ENCODE results near the gene VIPAS39.

The VIPAS39 gene

DNA sequence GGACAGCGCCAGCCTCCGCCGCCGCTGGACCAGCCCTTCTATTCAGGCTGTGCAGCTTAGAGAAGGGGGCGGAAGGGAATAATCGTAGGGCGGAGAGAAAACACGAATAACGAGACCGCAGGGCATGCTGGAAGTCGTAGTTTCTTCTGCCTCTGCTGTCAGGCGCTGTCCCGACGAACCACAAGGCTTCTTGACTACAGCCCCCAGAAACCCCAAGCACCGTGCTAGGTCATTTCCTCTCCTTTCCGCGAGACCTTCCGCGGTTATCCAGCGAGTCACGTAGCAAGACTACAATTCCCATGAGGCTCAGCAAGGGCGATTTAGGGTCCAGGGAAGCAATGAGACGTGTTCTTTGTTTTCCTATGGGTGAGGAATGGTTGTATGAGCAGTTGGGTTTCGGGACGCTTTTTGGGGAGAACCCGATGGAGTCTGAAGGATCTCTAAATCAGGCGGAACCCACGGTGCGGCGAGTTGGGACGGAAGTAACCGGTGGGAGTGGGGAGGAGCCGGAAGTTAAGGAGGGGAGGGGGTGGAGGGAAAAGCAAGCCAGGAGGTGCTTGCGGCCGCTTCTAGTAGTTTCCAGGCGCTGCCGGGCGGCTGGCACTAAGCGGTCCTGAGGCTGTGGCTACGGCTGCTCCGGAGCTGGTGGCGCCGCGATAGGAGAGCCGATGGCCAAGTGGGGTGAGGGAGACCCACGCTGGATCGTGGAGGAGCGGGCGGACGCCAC is at the start of gene VIPAS39, which contains the start of gene AHSA1:
VIPAS39 (minus strand) TSS at position 80 of the 727 bp plus-strand sequence. CDS start 3,499 bp downstream, outside the sequence.
AHSA1 (plus strand) TSS at position 572 of the 727 bp plus-strand sequence; CDS start at position 669, 97 bp downstream.
- peak; percentile 75 to 80 (median 78) for DNase-seq (ENCODE audit: low read depth in 3 of 3, low spot score in 1 of 3)

GRCh38 chr14:77505031-77505430 is 47.6 kb upstream of the VIPAS39 start:
- no peak for DNase-seq (ENCODE audit: low read depth in 3 of 3, low spot score in 1 of 3)

- no peak for DNase-seq (ENCODE audit: low read depth in 3 of 3, low spot score in 1 of 3)
Measured at GRCh38 chr14:77503138-77503537, 45.7 kb upstream of the VIPAS39 start.

- DNase-seq (ENCODE audit: low read depth in 3 of 3, low spot score in 1 of 3): no peak
Measured at GRCh38 chr14:77502109-77502782, 44.8 kb upstream of the VIPAS39 start.

DNA sequence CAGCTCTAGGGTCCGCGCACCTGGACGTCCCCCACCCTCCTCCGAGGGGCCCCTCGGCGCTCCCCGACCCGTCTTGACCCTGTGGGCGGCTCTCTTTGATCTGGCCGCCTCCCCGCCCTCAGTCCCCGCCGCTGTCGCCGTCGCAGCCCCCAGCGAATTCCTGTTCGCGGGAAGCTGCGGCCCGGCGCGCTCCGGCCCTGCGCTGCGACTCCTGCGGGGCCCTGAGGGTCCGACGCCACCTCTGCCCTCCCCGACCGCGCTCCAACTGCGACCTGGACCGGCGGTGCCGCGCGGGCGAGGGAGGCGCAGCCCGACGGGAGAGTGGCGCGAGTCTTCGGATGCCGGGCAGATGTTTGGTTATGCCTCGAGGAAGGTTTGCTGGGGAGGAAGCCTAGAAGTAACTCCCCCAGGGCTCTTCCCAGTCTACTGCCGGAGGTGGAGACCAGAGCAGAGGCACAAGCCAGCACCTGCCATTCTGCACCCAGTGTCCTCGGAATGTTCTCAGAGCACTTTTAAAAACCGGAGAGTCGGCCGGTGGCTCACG is 41.7 kb upstream of the VIPAS39 start:
- DNase-seq (ENCODE audit: low read depth in 3 of 3, low spot score in 1 of 3): no peak

- DNase-seq (ENCODE audit: low read depth in 3 of 3, low spot score in 1 of 3): peak in 1 of 3 donors; percentile 19
Measured at GRCh38 chr14:77498120-77498979, 40.9 kb upstream of the VIPAS39 start, which contains the start of gene ISM2. ISM2 (minus strand) TSS chr14:77498816; CDS start chr14:77498793, 23 bp downstream.

- no peak for DNase-seq (ENCODE audit: low read depth in 3 of 3, low spot score in 1 of 3)
Measured at GRCh38 chr14:77495334-77495733, 37.9 kb upstream of the VIPAS39 start.

- no peak for DNase-seq (ENCODE audit: low read depth in 3 of 3, low spot score in 1 of 3)
Measured at GRCh38 chr14:77491056-77491455, 33.7 kb upstream of the VIPAS39 start.

DNA sequence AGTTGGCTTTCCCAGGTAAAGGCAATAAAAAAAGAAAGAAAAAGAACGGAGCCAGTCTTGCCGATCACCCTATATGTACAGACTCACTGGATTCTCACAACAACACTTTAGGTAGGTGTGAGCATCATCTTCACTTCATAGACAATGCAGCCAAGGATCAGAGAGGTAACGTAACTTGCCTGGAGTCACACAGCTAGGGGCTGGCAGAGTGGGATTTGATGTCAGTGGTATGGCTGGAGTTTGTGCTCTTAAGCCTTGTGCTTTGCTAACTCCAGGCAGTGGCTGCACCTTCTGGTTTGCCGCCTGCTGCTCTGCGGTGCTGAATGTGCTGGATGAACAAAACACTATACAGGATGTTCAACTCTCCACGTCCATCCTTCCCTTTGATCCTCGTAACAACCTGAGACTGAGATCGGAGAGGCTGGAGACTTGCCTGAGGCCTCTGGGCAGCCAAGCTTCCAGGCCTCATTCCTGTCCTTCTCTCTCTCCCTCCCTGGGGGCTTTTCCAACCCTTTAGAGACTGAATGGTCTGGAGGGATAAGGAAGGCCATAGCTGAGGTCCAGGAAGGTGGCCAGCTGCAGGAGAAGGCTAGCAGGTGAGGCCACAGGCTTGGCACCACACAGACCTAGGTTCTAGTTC is 33.1 kb upstream of the VIPAS39 start:
- no peak for DNase-seq (ENCODE audit: low read depth in 3 of 3, low spot score in 1 of 3)

DNA sequence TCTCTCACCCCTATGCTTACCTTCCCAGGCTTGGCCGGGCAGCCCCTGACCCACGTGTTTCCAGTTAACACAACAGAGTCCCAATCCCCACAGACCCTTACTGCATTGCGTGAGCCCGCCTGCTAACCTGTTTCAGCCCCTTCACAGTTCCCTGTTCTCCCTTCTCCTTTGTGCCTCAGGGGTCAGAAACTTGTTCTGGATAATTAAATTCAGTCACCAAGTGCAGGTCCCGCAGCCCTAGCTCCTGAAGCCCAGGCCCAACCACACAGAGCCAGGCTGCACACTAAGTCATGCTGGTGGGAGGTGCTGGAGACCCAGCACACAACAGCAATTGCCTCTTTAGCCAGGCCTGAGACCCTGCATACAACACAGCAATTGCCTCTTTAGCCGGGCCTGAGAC is 31.6 kb upstream of the VIPAS39 start:
- no peak for DNase-seq (ENCODE audit: low read depth in 3 of 3, low spot score in 1 of 3)

DNA sequence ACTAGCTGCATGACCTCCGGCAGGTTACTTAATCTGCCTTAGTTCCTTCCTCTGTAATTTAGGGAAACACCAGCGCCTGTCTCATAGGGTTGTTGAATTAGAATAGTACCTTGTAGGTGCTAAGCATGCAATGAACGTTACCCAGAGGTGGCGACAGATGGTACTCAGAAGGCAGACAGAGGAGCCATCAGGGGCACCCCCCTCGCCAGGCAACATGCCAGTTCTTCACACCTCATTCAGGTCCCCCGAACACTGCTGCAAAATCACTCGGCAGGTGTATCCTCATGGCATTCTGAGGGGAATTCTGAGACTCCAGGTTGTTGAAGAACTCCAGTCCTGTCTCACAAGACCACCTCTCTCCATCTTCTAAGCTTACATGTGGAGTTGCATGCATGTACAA is 31.2 kb upstream of the VIPAS39 start:
- no peak for DNase-seq (ENCODE audit: low read depth in 3 of 3, low spot score in 1 of 3)

GRCh38 chr14:77485901-77486678 is 28.7 kb upstream of the VIPAS39 start:
- DNase-seq (ENCODE audit: low read depth in 3 of 3, low spot score in 1 of 3): no peak

DNA sequence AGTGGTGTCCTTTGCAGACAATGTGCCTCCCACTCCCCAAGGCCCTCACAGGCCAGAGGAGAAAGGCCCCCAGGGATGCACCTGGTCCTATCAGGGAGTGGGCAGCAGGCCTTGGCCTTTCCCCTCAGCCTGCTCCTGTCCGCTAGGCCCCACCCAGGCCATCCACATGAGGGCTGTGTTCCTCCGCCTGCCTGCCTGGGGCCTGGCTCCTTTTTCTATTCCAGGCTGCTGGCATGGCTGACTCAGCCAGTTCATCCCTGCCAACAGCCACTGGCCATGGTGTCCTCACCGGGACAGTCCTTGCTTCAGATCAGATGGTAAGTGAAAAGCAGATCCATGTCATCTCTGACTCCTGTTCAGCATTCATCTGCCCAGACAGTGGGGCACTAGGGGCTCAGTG is 27.9 kb upstream of the VIPAS39 start:
- no peak for DNase-seq (ENCODE audit: low read depth in 3 of 3, low spot score in 1 of 3)

DNA sequence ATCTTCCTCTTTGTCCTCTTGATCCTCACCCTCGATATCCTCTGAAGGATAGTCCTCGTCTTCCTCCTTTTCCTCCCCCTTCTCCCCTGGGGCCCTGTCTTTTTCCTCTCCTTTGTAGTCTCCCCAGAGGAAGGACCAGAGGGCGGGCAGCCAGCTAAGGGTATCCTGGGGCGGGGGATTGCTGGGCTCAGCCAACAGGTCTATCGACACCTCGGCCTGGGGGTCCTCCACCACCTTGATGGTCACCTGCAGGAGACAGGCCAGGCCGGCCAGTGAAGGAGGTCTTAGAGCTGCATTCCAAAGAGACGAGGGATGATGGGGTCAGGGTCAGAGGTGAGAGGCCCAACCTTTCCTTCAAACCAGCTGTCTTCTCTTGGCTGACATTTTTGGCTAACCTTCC is 25.0 kb upstream of the VIPAS39 start:
- no peak for DNase-seq (ENCODE audit: low read depth in 3 of 3, low spot score in 1 of 3)

GRCh38 chr14:77478796-77479195 is 21.4 kb upstream of the VIPAS39 start:
- no peak for DNase-seq (ENCODE audit: low read depth in 3 of 3, low spot score in 1 of 3)

DNA sequence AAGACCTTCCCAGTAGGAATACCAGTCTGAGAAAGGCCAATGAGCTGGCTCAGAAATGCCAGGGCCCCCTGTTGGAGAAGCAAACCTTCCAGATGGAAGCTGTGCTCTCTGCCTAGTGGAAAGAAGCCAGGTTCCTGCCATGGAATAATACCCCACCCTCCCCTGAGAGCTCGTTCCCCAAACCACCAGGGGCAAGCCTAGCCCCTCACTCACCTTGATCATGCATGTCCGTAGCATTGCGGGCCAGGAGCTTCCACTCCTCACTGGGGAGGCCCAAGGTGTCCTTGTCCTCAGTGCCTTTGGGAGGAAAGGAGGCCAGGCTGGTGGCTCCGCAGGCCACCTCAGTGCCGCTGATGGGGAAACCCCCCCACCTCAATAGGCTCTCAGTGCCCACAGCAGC is 20.6 kb upstream of the VIPAS39 start:
- no peak for DNase-seq (ENCODE audit: low read depth in 3 of 3, low spot score in 1 of 3)

DNA sequence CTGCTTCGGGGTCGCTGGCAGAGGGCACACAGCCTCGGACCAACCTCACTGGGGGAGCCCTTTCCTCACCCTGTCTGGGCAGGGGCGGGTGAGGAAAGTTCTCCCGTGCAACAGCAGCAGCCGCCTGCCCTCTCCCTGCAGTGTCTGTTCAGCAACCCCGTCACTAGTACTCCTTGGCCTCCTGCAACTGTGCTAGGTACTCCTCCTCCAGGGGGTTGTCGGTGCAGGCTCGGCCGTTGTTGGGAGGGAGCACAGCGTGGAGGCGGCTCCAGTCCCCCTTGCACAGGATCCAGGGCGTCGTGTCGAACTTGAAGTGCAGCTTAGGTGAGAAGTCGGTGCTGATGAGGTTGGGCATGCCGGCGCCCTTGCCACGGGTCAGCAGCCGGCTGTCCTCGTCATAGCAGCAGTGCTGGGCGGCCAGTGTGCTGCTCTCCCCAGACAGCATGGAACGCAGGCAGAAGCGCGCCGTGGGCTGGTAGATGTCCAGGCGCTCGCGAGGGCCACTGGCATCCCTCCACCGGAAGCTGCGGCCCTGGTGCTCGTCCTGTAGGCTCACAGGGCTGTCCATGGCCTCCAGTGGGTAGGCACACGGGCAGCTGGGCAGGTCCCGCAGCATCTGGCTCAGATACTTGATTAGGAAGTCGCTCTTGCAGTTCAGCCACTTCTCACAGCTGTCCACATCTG is 18.2 kb upstream of the VIPAS39 start:
- no peak for DNase-seq (ENCODE audit: low read depth in 3 of 3, low spot score in 1 of 3)

GRCh38 chr14:77474479-77475177 is 17.2 kb upstream of the VIPAS39 start:
- DNase-seq (ENCODE audit: low read depth in 3 of 3, low spot score in 1 of 3): no peak

DNA sequence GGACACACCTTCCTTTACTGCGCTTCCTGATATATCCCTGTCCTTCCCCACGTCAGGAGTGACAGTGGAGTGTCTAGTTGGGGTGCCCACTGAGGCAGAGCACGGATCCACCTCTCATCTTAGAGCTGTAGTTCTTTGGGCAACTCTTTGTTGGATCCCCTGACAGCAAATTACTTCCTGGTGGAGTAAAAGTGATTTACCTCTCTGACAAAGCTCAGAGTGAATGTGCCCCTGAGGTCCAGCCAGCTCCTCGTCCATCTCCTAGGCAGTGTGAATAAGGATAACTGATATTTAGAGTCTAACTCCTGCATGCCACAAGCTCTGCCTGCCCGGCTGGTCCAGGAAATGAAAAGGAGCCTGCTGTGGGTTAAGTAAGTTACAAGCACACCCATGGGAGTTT is 16.5 kb upstream of the VIPAS39 start:
- DNase-seq (ENCODE audit: low read depth in 3 of 3, low spot score in 1 of 3): no peak

Data from stimulated activated CD4-positive, alpha-beta T cell treated with anti-CD3 and anti-CD28 coated beads, TNF-alpha, amount 100 ng/mL, for 1 hour (primary cell).